Endothelial cell of umbilical vein (primary cell): ENCODE measurements around the gene CLASP2. TPM values are rescaled to one million over a fixed set of nuclear protein-coding genes. Genes with fewer than 3 reads are reported as not detected.

Source experiments
- BruUV-seq: library from RNA; stranded (reverse); fragments of 400-500 nt; replicated peaks from 2 replicates; lab custom pipeline; 2021; lab: Mats Ljungman, UMichigan
- CTCF ChIA-PET: fragments of 300-600, 350-600 bp; sonication (Branson Sonifier 250); formaldehyde crosslinking; loops from one replicate; lab custom pipeline; 2021; ENCODE audit warnings: antibody characterized with exemption, inconsistent platforms; lab: Charles Lee
- POLR2A ChIA-PET: fragments of 300-600, 350-600 bp; sonication (Branson Sonifier 250); formaldehyde crosslinking; loops from one replicate; lab custom pipeline; 2021; ENCODE audit warnings: antibody characterized with exemption, inconsistent platforms; lab: Charles Lee
- DNase-seq: peaks from one replicate; pipeline ENCODE4 v3.0.0-alpha.2; 2011; ENCODE audit warnings: low read depth, low spot score
- FAIRE-seq: peaks from 2 replicates; lab custom pipeline; 2011; peaks lifted over from hg19 to GRCh38; lab: Jason Lieb, UNC
- H2AFZ ChIP-seq: 2 replicates; pipeline ENCODE4 v1.6.0; 2012; ENCODE audit warnings: low read depth, low read length, control low read depth, inconsistent platforms
- H3K27ac ChIP-seq: 2 replicates; pipeline ENCODE4 v1.5.1; 2011; ENCODE audit warnings: low read depth, mild to moderate bottlenecking, control low read depth, low read length, moderate library complexity; ENCODE audit not compliant: insufficient read depth
- H3K27me3 ChIP-seq, 2 experiments: 2 replicates each; pipeline versions ENCODE4 v1.6.0 to v1.6.1; 2011; ENCODE audit warnings: low read length in 2 of 2, mixed read lengths in 1 of 2; ENCODE audit not compliant: control insufficient read depth in 2 of 2, insufficient read depth in 2 of 2
- H3K36me3 ChIP-seq, 2 experiments: 2 replicates in 1 of 2; 3 replicates in 1 of 2; pipeline ENCODE4 v1.5.1; 2011; ENCODE audit warnings: low read length in 2 of 2, mild to moderate bottlenecking in 1 of 2, moderate library complexity in 1 of 2; ENCODE audit not compliant: control insufficient read depth in 2 of 2, insufficient read depth in 2 of 2; ENCODE audit errors: extremely low read depth in 1 of 2
- H3K4me1 ChIP-seq: 3 replicates; pipeline ENCODE4 v1.5.1; 2011; ENCODE audit warnings: mild to moderate bottlenecking, low read length; ENCODE audit not compliant: control insufficient read depth, insufficient read depth; ENCODE audit errors: extremely low read depth
- H3K4me2 ChIP-seq: 2 replicates; pipeline ENCODE4 v1.6.1; 2011; ENCODE audit warnings: low read length, control low read depth, mixed read lengths; ENCODE audit not compliant: insufficient read depth
- H3K4me3 ChIP-seq, 3 experiments: fragments of 200-600 bp in 1 of 3; sonication (generic), shearing (Covaris generic) in 1 of 3; replicated peaks in 1 of 3; 2 replicates each; pipeline ENCODE4 v1.5.1; 2011 to 2016; ENCODE audit warnings: control low read depth in 3 of 3, low read length in 3 of 3, mild to moderate bottlenecking in 2 of 3, inconsistent platforms in 1 of 3, low read depth in 1 of 3, moderate library complexity in 1 of 3; ENCODE audit not compliant: insufficient read depth in 1 of 3
- H3K79me2 ChIP-seq: 2 replicates; pipeline ENCODE4 v1.6.0; 2012; ENCODE audit warnings: low read length, inconsistent platforms; ENCODE audit not compliant: control insufficient read depth, insufficient read depth
- H3K9ac ChIP-seq: replicated peaks from 2 replicates; pipeline ENCODE3; 2011; ENCODE audit warnings: low read length, control low read depth; ENCODE audit not compliant: insufficient read depth; ENCODE audit errors: extremely low read depth
- H3K9me1 ChIP-seq: replicated peaks from 3 replicates; pipeline ENCODE4 v1.6.0; 2011; ENCODE audit warnings: mild to moderate bottlenecking, low read length; ENCODE audit not compliant: control insufficient read depth, insufficient read depth; ENCODE audit errors: extremely low read depth
- H3K9me3 ChIP-seq: replicated peaks from 2 replicates; pipeline ENCODE4 v1.5.1; 2012; ENCODE audit warnings: low read length, inconsistent platforms; ENCODE audit not compliant: control insufficient read depth, insufficient read depth
- H4K20me1 ChIP-seq: replicated peaks from 2 replicates; pipeline ENCODE3; 2011; ENCODE audit warnings: mild to moderate bottlenecking, low read length; ENCODE audit not compliant: control insufficient read depth, insufficient read depth; ENCODE audit errors: extremely low read depth
- EZH2 ChIP-seq: IDR thresholded peaks from 2 replicates; pipeline ENCODE4 v1.6.1; 2012; ENCODE audit warnings: borderline replicate concordance, low read depth, mild to moderate bottlenecking, moderate library complexity, low read length, inconsistent platforms; ENCODE audit not compliant: severe bottlenecking
- FOS ChIP-seq: IDR thresholded peaks from 2 replicates; pipeline ENCODE4 v1.6.1; 2011; ENCODE audit warnings: mild to moderate bottlenecking, low read length, moderate library complexity, borderline replicate concordance; ENCODE audit not compliant: insufficient read depth
- GATA2 ChIP-seq: IDR thresholded peaks from 2 replicates; pipeline ENCODE4 v1.7.0; 2011; ENCODE audit warnings: low read depth, mild to moderate bottlenecking, moderate library complexity, mixed read lengths, low read length; ENCODE audit not compliant: insufficient read length, insufficient read depth
- JUN ChIP-seq: IDR thresholded peaks from 2 replicates; pipeline ENCODE4 v1.6.1; 2011; ENCODE audit warnings: borderline replicate concordance, low read depth; ENCODE audit not compliant: insufficient read length, insufficient read depth
- MAX ChIP-seq: IDR thresholded peaks from 2 replicates; pipeline ENCODE4 v1.6.1; 2011; ENCODE audit not compliant: insufficient read depth, insufficient read length
- MYC ChIP-seq: IDR thresholded peaks from one replicate; pipeline ENCODE4 v1.6.1; 2011; ENCODE audit warnings: mild to moderate bottlenecking, low read depth, low read length
- POLR2A ChIP-seq: IDR thresholded peaks from 2 replicates; pipeline ENCODE4 v1.6.1; 2012; ENCODE audit warnings: low read depth, mild to moderate bottlenecking, control low read depth, low read length
- POLR2AphosphoS5 ChIP-seq: IDR thresholded peaks from 2 replicates; pipeline ENCODE4 v1.6.1; 2012; ENCODE audit warnings: low read depth, mild to moderate bottlenecking, control low read depth, low read length, moderate library complexity; ENCODE audit not compliant: insufficient read depth
- dilution Hi-C: fragments of 300-500 bp; cut with MboI; formaldehyde crosslinking; loops from one replicate; pipeline ENCODE4 v1.15.0; 2019; ENCODE audit warnings: low sequenced_read_pairs; ENCODE audit not compliant: extremely low pct_ligation_motif_present
- intact Hi-C: fragments of 100-400 bp; cut with micrococcal nuclease; formaldehyde crosslinking; loops from one replicate; pipeline ENCODE4 v1.10.0; 2022
- polyA plus RNA-seq, 4 experiments: library from polyadenylated mRNA; depleted of rRNA in 3 of 4; stranded (reverse) in 3 of 4; unstranded in 1 of 4; fragments of >200 nt; gene quantifications; 2 replicates each; pipeline versions ENCODE4 v1.2.1 to v1.2.3, GENCODE V29; 2011 to 2012; ENCODE audit warnings: missing spikeins in 1 of 4
- total RNA-seq: library from RNA; stranded (reverse); gene quantifications from 2 replicates; pipeline ENCODE4 v1.2.3, GENCODE V29; 2021
- TF ChIP-seq, protein P1 (sequence below), 2 donors: IDR thresholded peaks; 1 replicate in 1 of 2; 2 replicates in 1 of 2; pipeline ENCODE4 v1.5.1; 2011; ENCODE audit warnings: low read length in 2 of 2, mild to moderate bottlenecking in 2 of 2, moderate library complexity in 2 of 2, control low read depth in 1 of 2, inconsistent platforms in 1 of 2, low read depth in 1 of 2; ENCODE audit not compliant: insufficient read depth in 1 of 2; ENCODE audit errors: extremely low read depth in 1 of 2

CLASP2 gene
- total and polyA plus RNA-seq, 2 donors (not counting 3 experiments of a cell fraction or from before 2014, with no cell fraction given), result 15.0 to 55.0 TPM

- Histone ChIP-seq H2AFZ (no peak overlapping the region), H4K20me1 (no peaks in the 10 kb centered on the region), H3K9me1 (no peaks in the 10 kb centered on the region), H3K4me3 (no peak overlapping the region), H3K4me1 (no peaks in the 10 kb centered on the region), H3K79me2 (no peaks in the 10 kb centered on the region), H3K9ac (no peak overlapping the region), H3K27ac (no peak overlapping the region), H3K9me3 (no peaks in the 10 kb centered on the region), H3K4me2 (no peak overlapping the region), H3K27me3 (no peaks in the 10 kb centered on the region), H3K36me3 (no peaks in the 10 kb centered on the region)
- POLR2A ChIA-PET, result no interaction called here
- no peak for DNase-seq
- CTCF ChIA-PET, result no interaction called here
- TF ChIP-seq FOS (no peak), GATA2 (no peak), MYC (no peak), JUN (no peak), POLR2AphosphoS5 (no peak), EZH2 (no peak), POLR2A (no peak), MAX (no peak)
- TF ChIP-seq, protein P1, sequence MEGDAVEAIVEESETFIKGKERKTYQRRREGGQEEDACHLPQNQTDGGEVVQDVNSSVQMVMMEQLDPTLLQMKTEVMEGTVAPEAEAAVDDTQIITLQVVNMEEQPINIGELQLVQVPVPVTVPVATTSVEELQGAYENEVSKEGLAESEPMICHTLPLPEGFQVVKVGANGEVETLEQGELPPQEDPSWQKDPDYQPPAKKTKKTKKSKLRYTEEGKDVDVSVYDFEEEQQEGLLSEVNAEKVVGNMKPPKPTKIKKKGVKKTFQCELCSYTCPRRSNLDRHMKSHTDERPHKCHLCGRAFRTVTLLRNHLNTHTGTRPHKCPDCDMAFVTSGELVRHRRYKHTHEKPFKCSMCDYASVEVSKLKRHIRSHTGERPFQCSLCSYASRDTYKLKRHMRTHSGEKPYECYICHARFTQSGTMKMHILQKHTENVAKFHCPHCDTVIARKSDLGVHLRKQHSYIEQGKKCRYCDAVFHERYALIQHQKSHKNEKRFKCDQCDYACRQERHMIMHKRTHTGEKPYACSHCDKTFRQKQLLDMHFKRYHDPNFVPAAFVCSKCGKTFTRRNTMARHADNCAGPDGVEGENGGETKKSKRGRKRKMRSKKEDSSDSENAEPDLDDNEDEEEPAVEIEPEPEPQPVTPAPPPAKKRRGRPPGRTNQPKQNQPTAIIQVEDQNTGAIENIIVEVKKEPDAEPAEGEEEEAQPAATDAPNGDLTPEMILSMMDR (IDR thresholded peaks at IDR 0.05; ENCODE audit: extremely low read depth in 1 of 2, insufficient read depth in 1 of 2, low read depth in 1 of 2, low read length in 2 of 2), result no peak
- no peak for FAIRE-seq
- dilution Hi-C loops, result no loop called here
- BruUV-seq, result no TSS peak
- intact Hi-C loops, result no loop called here
Measured at GRCh38 chr3:33681667-33682066, 36.4 kb downstream of the CLASP2 start.
